HepG2 (cell line): ENCODE data around the gene TMEM87B. TPM values are rescaled to one million over a fixed set of nuclear protein-coding genes. Genes with fewer than 3 reads are reported as not detected.

Experiments used
- AGO2 ChIP-seq: fragments of 200-400 bp; formaldehyde crosslinking; optimal IDR thresholded peaks from 2 replicates; pipeline ENCODE3; 2017; ENCODE audit warnings: mild to moderate bottlenecking, low read depth, low read length, moderate library complexity
- CEBPB ChIP-seq: IDR thresholded peaks from 2 replicates; pipeline ENCODE4 v1.6.1; 2011; ENCODE audit warnings: low read depth, low read length, improper control_type of control experiment, borderline replicate concordance
- EEA1 ChIP-seq: sonication (generic); formaldehyde crosslinking; IDR thresholded peaks from 2 replicates; pipeline ENCODE4 v1.5.1; 2020; ENCODE audit warnings: mild to moderate bottlenecking, missing genetic modification reagents, borderline replicate concordance
- FOXM1 ChIP-seq: sonication (generic); formaldehyde crosslinking; IDR thresholded peaks from 2 replicates; pipeline ENCODE4 v1.5.0; 2020; ENCODE audit warnings: missing genetic modification reagents
- HDAC1 ChIP-seq: sonication (generic); formaldehyde crosslinking; IDR thresholded peaks from 2 replicates; pipeline ENCODE4 v1.5.1; 2020; ENCODE audit warnings: mild to moderate bottlenecking, missing genetic modification reagents
- KDM5A ChIP-seq: fragments of 200-600 bp; sonication (generic); IDR thresholded peaks from 2 replicates; pipeline ENCODE4 v1.7.0; 2018; ENCODE audit warnings: antibody characterized with exemption, mild to moderate bottlenecking, low read length, borderline replicate concordance
- KLF15 ChIP-seq: sonication (generic); formaldehyde crosslinking; IDR thresholded peaks from 2 replicates; pipeline ENCODE4 v1.8.1; 2023; ENCODE audit warnings: borderline replicate concordance, mild to moderate bottlenecking, inconsistent platforms, missing genetic modification reagents, mixed read lengths
- PCBP1 ChIP-seq: fragments of 200-400 bp; formaldehyde crosslinking; IDR thresholded peaks from 2 replicates; pipeline ENCODE4 v1.6.1; 2017; ENCODE audit warnings: mild to moderate bottlenecking, low read depth, low read length, borderline replicate concordance
- PHB2 ChIP-seq: fragments of 450-650 bp; IDR thresholded peaks from 2 replicates; pipeline ENCODE4 v1.6.1; 2018; ENCODE audit not compliant: partially characterized antibody
- PITX1 ChIP-seq: sonication (generic); formaldehyde crosslinking; IDR thresholded peaks from 2 replicates; pipeline ENCODE4 v1.5.1; 2020; ENCODE audit warnings: mild to moderate bottlenecking, missing genetic modification reagents
- RBFOX2 ChIP-seq: fragments of 200-400 bp; formaldehyde crosslinking; IDR thresholded peaks from 2 replicates; pipeline ENCODE4 v1.6.1; 2017; ENCODE audit warnings: low read depth, mild to moderate bottlenecking, low read length
- SNAPC2 ChIP-seq: sonication (generic); formaldehyde crosslinking; IDR thresholded peaks from 2 replicates; pipeline ENCODE4 v1.8.1; 2022; ENCODE audit warnings: mild to moderate bottlenecking, missing genetic modification reagents
- TBP ChIP-seq: sonication (generic); formaldehyde crosslinking; IDR thresholded peaks from 2 replicates; pipeline ENCODE4 v1.5.0; 2020; ENCODE audit warnings: missing genetic modification reagents
- ZHX1 ChIP-seq: sonication (generic); formaldehyde crosslinking; IDR thresholded peaks from 2 replicates; pipeline ENCODE4 v1.8.1; 2022; ENCODE audit warnings: low read depth, mild to moderate bottlenecking, missing genetic modification reagents
- ZNF274 ChIP-seq: sonication (generic); formaldehyde crosslinking; IDR thresholded peaks from 2 replicates; pipeline ENCODE4 v1.5.1; 2020; ENCODE audit warnings: mild to moderate bottlenecking, missing genetic modification reagents
- ZNF704 ChIP-seq: sonication (generic); formaldehyde crosslinking; IDR thresholded peaks from 2 replicates; pipeline ENCODE4 v1.8.1; 2023; ENCODE audit warnings: mild to moderate bottlenecking, inconsistent platforms, moderate library complexity, missing genetic modification reagents, borderline replicate concordance
- ZNF766 ChIP-seq: sonication (generic); formaldehyde crosslinking; IDR thresholded peaks from 2 replicates; pipeline ENCODE4 v1.5.0; 2020; ENCODE audit warnings: missing genetic modification reagents, borderline replicate concordance
- ZSCAN31 ChIP-seq: sonication (generic); formaldehyde crosslinking; IDR thresholded peaks from 2 replicates; pipeline ENCODE4 v1.5.0; 2020; ENCODE audit warnings: low read depth, mild to moderate bottlenecking, missing genetic modification reagents
- polyA plus RNA-seq, 8 experiments: library from polyadenylated mRNA; depleted of rRNA in 3 of 8; stranded (reverse) in 7 of 8; unstranded in 1 of 8; fragments of >200 nt; fragmentation: Illumina TruSeq in 4 of 8; extraction: Trizol in 4 of 8; gene quantifications; 2 replicates each; pipeline versions ENCODE4 v1.2.1 to v1.2.3, GENCODE V29; 2011 to 2016; ENCODE audit warnings: low read depth in 4 of 8, missing spikeins in 1 of 8, mixed read lengths in 1 of 8; ENCODE audit not compliant: insufficient read depth in 1 of 8
- total RNA-seq, 5 experiments: library from RNA; depleted of rRNA; stranded (reverse); fragments of >200 nt; fragmentation: Illumina TruSeq; extraction: Trizol; gene quantifications; 2 replicates each; pipeline ENCODE4 v1.2.3, GENCODE V29; 2016; ENCODE audit warnings: low read depth in 1 of 5
- TF ChIP-seq, protein P1 (sequence below): sonication (generic); formaldehyde crosslinking; IDR thresholded peaks from 2 replicates; pipeline ENCODE4 v1.4.0; 2020; ENCODE audit warnings: missing genetic modification reagents
- TF ChIP-seq, protein P2 (sequence below): sonication (generic); formaldehyde crosslinking; IDR thresholded peaks from 2 replicates; pipeline ENCODE4 v1.4.0; 2020; ENCODE audit warnings: mild to moderate bottlenecking, missing genetic modification reagents

TMEM87B gene
- total and polyA plus RNA-seq, 2 of the 13 experiments (the other 11 are each of a cell fraction or from before 2014, with no cell fraction given): 15.1 to 16.2 TPM

DNA sequence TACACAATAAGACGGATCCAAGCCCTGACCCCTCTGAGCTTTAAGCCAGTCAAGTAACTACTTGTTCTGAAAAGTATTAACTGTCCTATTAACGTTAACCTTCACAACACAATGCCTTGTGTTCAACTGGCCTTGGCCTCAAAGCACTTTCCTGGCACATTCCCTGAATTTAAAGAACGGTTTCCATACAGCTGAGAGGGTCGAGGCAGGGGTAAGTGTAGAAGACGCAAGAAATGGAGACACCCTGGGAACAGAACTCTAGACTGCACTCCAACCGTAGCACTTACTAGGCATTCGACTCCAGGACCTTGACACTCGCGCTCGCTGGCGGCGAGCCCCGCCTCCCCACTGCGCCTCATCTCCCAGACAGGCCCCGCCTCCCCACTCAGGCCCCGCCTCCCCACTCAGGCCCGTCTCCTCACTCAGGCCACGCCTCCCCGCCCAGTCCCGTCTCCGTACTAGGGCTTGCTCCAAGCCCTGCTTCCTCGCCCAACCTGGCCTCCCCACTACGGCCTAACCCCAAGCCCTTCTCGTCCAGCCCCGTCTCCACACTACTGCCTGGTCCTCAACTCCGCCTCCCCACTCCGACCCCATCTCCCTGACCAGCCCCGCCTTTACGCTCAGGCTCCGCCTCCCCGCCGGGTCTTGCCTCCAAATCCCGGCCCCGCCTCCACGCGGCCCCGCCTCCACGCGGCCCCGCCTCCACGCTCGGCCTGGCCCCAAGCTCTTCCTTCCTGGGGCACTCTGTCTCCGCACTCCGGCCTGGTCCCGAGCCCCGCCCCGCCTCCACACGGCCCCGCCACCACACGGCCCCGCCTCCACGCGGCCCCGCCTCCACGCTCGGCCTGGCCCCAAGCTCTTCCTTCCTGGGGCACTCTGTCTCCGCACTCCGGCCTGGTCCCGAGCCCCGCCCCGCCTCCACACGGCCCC lies 887 bp upstream of the TMEM87B start (continued):
- TF ChIP-seq, protein P1, sequence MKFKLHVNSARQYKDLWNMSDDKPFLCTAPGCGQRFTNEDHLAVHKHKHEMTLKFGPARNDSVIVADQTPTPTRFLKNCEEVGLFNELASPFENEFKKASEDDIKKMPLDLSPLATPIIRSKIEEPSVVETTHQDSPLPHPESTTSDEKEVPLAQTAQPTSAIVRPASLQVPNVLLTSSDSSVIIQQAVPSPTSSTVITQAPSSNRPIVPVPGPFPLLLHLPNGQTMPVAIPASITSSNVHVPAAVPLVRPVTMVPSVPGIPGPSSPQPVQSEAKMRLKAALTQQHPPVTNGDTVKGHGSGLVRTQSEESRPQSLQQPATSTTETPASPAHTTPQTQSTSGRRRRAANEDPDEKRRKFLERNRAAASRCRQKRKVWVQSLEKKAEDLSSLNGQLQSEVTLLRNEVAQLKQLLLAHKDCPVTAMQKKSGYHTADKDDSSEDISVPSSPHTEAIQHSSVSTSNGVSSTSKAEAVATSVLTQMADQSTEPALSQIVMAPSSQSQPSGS (CRISPR knock-in tag): 0 out of 2 replicates have a peak, but pooled peaks have one; percentile 44
- TF ChIP-seq KLF15 (CRISPR knock-in tag) (no peak), ZNF766 (no peak), ZSCAN31 (CRISPR knock-in tag) (no peak), PHB2 (no peak), PCBP1 (no peak), HDAC1 (CRISPR knock-in tag) (peak; percentile 2; the same call in 1 of the 2 replicates), AGO2 (no peak), ZNF704 (CRISPR knock-in tag) (no peak), FOXM1 (no peak), EEA1 (peak; percentile 61; the same call in 1 of the 2 replicates), CEBPB (no peak), TBP (CRISPR knock-in tag) (no peak), SNAPC2 (CRISPR knock-in tag) (no peak), KDM5A (no peak; the same call in 1 of the 2 replicates), PITX1 (CRISPR knock-in tag) (peak; percentile 22; the same call in 1 of the 2 replicates), ZNF274 (CRISPR knock-in tag) (0 out of 2 replicates have a peak, but pooled peaks have one; percentile 53), ZHX1 (CRISPR knock-in tag) (no peak; the same call in 1 of the 2 replicates), RBFOX2 (0 out of 2 replicates have a peak, but pooled peaks have one; percentile 30)
- TF ChIP-seq, protein P2, sequence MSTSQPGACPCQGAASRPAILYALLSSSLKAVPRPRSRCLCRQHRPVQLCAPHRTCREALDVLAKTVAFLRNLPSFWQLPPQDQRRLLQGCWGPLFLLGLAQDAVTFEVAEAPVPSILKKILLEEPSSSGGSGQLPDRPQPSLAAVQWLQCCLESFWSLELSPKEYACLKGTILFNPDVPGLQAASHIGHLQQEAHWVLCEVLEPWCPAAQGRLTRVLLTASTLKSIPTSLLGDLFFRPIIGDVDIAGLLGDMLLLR (CRISPR knock-in tag): no peak
